OCI-LY7 (cell line): ENCODE results near the gene DOP1A.

Experiments used
- CTCF ChIP-seq: fragments of 200-600 bp; sonication (generic); conservative IDR thresholded peaks from 2 replicates; pipeline ENCODE4 v1.5.1; 2014; ENCODE audit warnings: mild to moderate bottlenecking, antibody characterized with exemption, low read length, moderate library complexity, mixed read lengths
- EZH2phosphoT487 ChIP-seq: fragments of 200-600 bp; sonication (generic); IDR thresholded peaks from 2 replicates; pipeline ENCODE4 v1.6.1; 2018; ENCODE audit warnings: low read depth, borderline replicate concordance, mild to moderate bottlenecking, mixed run types, antibody characterized with exemption, low read length, moderate library complexity, mixed read lengths

- TF ChIP-seq CTCF (no peak), EZH2phosphoT487 (no peak)
Observed at GRCh38 chr6:83113258-83113657, 45.8 kb downstream of the DOP1A start.
